ENCODE results near the gene USP11. TPM values are rescaled to one million over a fixed set of nuclear protein-coding genes. Genes with fewer than 3 reads are reported as not detected.

The USP11 gene
- total RNA-seq, 1 experiment from 2014 or later: 122 TPM

- POLR2A ChIA-PET (ENCODE audit: low non-redundant PET): no interaction called here
- BruUV-seq (replicated peaks): no TSS peak
Observed at GRCh38 chrX:47221756-47222155, 11.1 kb upstream of the USP11 start.

GRCh38 chrX:47222751-47223350, 10.0 kb upstream of the USP11 start:
- ChIA-PET CTCF (no interaction called here), POLR2A (ENCODE audit: low non-redundant PET) (no interaction called here)
- Histone ChIP-seq H3K27ac (ENCODE audit: low read depth, low read length, poor library complexity, severe bottlenecking) (no peak overlapping the region), H3K9me3 (ENCODE audit: low read depth, low read length, poor library complexity, severe bottlenecking) (no peaks in the 10 kb centered on the region), H3K4me1 (ENCODE audit: insufficient read depth, low read length, poor library complexity, severe bottlenecking) (peaks cover 6% of the 10 kb centered on the region), H3K36me3 (ENCODE audit: insufficient read depth, low read length, poor library complexity, severe bottlenecking) (peaks cover 52% of the 10 kb centered on the region), H3K27me3 (replicated peaks; ENCODE audit: insufficient read depth, low read depth, low read length, poor library complexity) (no peaks in the 10 kb centered on the region), H3K4me3 (ENCODE audit: low read depth, low read length, poor library complexity, severe bottlenecking) (no peak overlapping the region)
- no TSS peak for BruUV-seq (replicated peaks)
- TF ChIP-seq CTCF (conservative IDR thresholded peaks at IDR 0.05; ENCODE audit: low read depth, low read length) (no peak), EZH2 (IDR thresholded peaks at IDR 0.05; ENCODE audit: borderline replicate concordance, low read depth, low read length, poor library complexity, severe bottlenecking) (no peak)
- no peak for DNase-seq (ENCODE audit: low spot score)
- intact Hi-C loops (cut with micrococcal nuclease; ENCODE audit: unreplicated experiment): no loop called here

More at GRCh38 chrX:47221756-47222155, 11.1 kb upstream of the USP11 start:
- DNase-seq (ENCODE audit: low spot score): no peak
- intact Hi-C loops (cut with micrococcal nuclease; ENCODE audit: unreplicated experiment): no loop called here
- TF ChIP-seq EZH2 (IDR thresholded peaks at IDR 0.05; ENCODE audit: borderline replicate concordance, low read depth, low read length, poor library complexity, severe bottlenecking) (no peak), CTCF (conservative IDR thresholded peaks at IDR 0.05; ENCODE audit: low read depth, low read length) (no peak)
- no peak overlapping the region for H3K4me3 ChIP-seq (ENCODE audit: low read depth, low read length, poor library complexity, severe bottlenecking)
- peaks cover 14% of the 10 kb centered on the region for H3K4me1 ChIP-seq (ENCODE audit: insufficient read depth, low read length, poor library complexity, severe bottlenecking)
- H3K36me3 ChIP-seq (ENCODE audit: insufficient read depth, low read length, poor library complexity, severe bottlenecking): peaks cover 42% of the 10 kb centered on the region
- CTCF ChIA-PET: no interaction called here
- no peak overlapping the region for H3K27ac ChIP-seq (ENCODE audit: low read depth, low read length, poor library complexity, severe bottlenecking)
- no peaks in the 10 kb centered on the region for H3K27me3 ChIP-seq (replicated peaks; ENCODE audit: insufficient read depth, low read depth, low read length, poor library complexity)
- no peaks in the 10 kb centered on the region for H3K9me3 ChIP-seq (ENCODE audit: low read depth, low read length, poor library complexity, severe bottlenecking)

GRCh38 chrX:47223476-47224250, 9.1 kb upstream of the USP11 start:
- Histone ChIP-seq H3K36me3 (ENCODE audit: insufficient read depth, low read length, poor library complexity, severe bottlenecking) (peaks cover 60% of the 10 kb centered on the region), H3K27ac (ENCODE audit: low read depth, low read length, poor library complexity, severe bottlenecking) (no peak overlapping the region), H3K4me3 (ENCODE audit: low read depth, low read length, poor library complexity, severe bottlenecking) (no peak overlapping the region), H3K4me1 (ENCODE audit: insufficient read depth, low read length, poor library complexity, severe bottlenecking) (peaks cover 6% of the 10 kb centered on the region), H3K27me3 (replicated peaks; ENCODE audit: insufficient read depth, low read depth, low read length, poor library complexity) (no peaks in the 10 kb centered on the region), H3K9me3 (ENCODE audit: low read depth, low read length, poor library complexity, severe bottlenecking) (no peaks in the 10 kb centered on the region)
- POLR2A ChIA-PET (ENCODE audit: low non-redundant PET): no interaction called here
- CTCF ChIA-PET: no interaction called here
- intact Hi-C loops (cut with micrococcal nuclease; ENCODE audit: unreplicated experiment): no loop called here
- TF ChIP-seq CTCF (conservative IDR thresholded peaks at IDR 0.05; ENCODE audit: low read depth, low read length) (no peak), EZH2 (IDR thresholded peaks at IDR 0.05; ENCODE audit: borderline replicate concordance, low read depth, low read length, poor library complexity, severe bottlenecking) (no peak)
- DNase-seq (ENCODE audit: low spot score): no peak
- BruUV-seq (replicated peaks): no TSS peak

All from A673 (cell line).